Keratinocyte (primary cell): ENCODE measurements around the gene SYNPR.

Experiments used
- EZH2 ChIP-seq: IDR thresholded peaks from one replicate; pipeline ENCODE4 v1.6.1; 2012; ENCODE audit warnings: inconsistent platforms, mild to moderate bottlenecking, low read length, moderate library complexity
- TF ChIP-seq, protein P1 (sequence below), 3 experiments: IDR thresholded peaks in 1 of 3; conservative IDR thresholded peaks in 1 of 3; optimal IDR thresholded peaks in 1 of 3; 2 replicates in 2 of 3; 3 replicates in 1 of 3; pipeline versions ENCODE3 to v1.5.1; 2011; ENCODE audit warnings: low read length in 3 of 3, mild to moderate bottlenecking in 3 of 3, moderate library complexity in 2 of 3, control low read depth in 1 of 3, inconsistent platforms in 1 of 3; ENCODE audit not compliant: insufficient read depth in 2 of 3; ENCODE audit errors: extremely low read depth in 1 of 3

DNA sequence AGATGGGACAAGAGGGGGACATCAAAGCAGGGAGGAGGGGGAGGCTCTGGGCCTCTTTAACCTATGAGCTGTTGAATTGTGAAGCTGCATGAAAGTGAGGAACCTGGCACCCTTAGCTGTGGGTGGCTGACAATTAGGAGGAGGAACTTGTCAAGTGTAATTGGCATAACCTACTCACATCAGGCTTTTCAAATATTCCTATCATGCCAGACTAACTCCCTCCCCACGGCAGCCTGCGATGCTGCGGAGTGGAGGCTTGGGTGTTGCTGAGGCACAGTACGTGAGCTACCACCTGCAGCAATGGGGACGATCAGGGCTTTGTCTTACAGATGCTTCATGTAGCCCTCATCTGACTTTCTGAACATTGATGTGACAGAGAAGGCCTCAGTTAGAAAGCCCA, 193.7 kb downstream of the SYNPR start:
- TF ChIP-seq, protein P1, sequence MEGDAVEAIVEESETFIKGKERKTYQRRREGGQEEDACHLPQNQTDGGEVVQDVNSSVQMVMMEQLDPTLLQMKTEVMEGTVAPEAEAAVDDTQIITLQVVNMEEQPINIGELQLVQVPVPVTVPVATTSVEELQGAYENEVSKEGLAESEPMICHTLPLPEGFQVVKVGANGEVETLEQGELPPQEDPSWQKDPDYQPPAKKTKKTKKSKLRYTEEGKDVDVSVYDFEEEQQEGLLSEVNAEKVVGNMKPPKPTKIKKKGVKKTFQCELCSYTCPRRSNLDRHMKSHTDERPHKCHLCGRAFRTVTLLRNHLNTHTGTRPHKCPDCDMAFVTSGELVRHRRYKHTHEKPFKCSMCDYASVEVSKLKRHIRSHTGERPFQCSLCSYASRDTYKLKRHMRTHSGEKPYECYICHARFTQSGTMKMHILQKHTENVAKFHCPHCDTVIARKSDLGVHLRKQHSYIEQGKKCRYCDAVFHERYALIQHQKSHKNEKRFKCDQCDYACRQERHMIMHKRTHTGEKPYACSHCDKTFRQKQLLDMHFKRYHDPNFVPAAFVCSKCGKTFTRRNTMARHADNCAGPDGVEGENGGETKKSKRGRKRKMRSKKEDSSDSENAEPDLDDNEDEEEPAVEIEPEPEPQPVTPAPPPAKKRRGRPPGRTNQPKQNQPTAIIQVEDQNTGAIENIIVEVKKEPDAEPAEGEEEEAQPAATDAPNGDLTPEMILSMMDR (optimal IDR thresholded peaks at IDR 0.05 in 1 of 3, IDR thresholded peaks at IDR 0.05 in 1 of 3, conservative IDR thresholded peaks at IDR 0.05 in 1 of 3; ENCODE audit: extremely low read depth in 1 of 3, insufficient read depth in 2 of 3, low read length in 3 of 3), result no peak
- TF ChIP-seq EZH2, result no peak
